HCT116 (cell line): Measurements from ENCODE around the gene RS1. TPM values are rescaled to one million over a fixed set of nuclear protein-coding genes. Genes with fewer than 3 reads are reported as not detected.

Source experiments
- ATAC-seq: fragments of 200-7000 bp; cut with Tn5 transposase; 2 replicates; pipeline ENCODE4 v1.9.1; 2020; ENCODE audit warnings: mild to moderate bottlenecking, moderate library complexity
- BruUV-seq: library from RNA; stranded (reverse); fragments of 400-500 nt; replicated peaks from 2 replicates; lab custom pipeline; 2021; lab: Mats Ljungman, UMichigan
- CTCF ChIA-PET: fragments of 300-600 bp; sonication (Branson Sonifier 250); formaldehyde crosslinking; loops from one replicate; lab custom pipeline; 2021; ENCODE audit warnings: antibody characterized with exemption; lab: Charles Lee
- POLR2A ChIA-PET: fragments of 300-600, 350-600 bp; sonication (Branson Sonifier 250); formaldehyde crosslinking; loops from one replicate; lab custom pipeline; 2021; ENCODE audit warnings: antibody characterized with exemption; lab: Charles Lee
- RAD21 ChIA-PET, 2 experiments: fragments of 300-600 bp; sonication (Branson Sonifier 250); formaldehyde crosslinking; loops; one replicate each; lab custom pipeline; 2023; ENCODE audit warnings: low total read pairs in 2 of 2; ENCODE audit not compliant: uncharacterized antibody in 2 of 2, unreplicated experiment in 2 of 2, low non-redundant PET in 1 of 2; lab: Charles Lee
- DNase-seq: peaks from one replicate; pipeline ENCODE4 v3.0.0-alpha.2; 2010; ENCODE audit warnings: low read depth, low spot score
- H2AFZ ChIP-seq: fragments of 200-600 bp; shearing (Covaris generic), sonication (generic); 2 replicates; pipeline ENCODE4 v1.6.1; 2017; ENCODE audit warnings: low read depth, mixed run types, mixed read lengths, antibody characterized with exemption, low read length; ENCODE audit not compliant: poor library complexity, severe bottlenecking
- H3K27ac ChIP-seq: 2 replicates; pipeline ENCODE4 v1.5.1; 2012; ENCODE audit warnings: low read depth, low read length
- H3K27me3 ChIP-seq: fragments of 200-600 bp; sonication (generic); 2 replicates; pipeline ENCODE4 v1.6.1; 2016; ENCODE audit warnings: mixed run types, low read length, mixed read lengths; ENCODE audit not compliant: insufficient read depth
- H3K36me3 ChIP-seq, 2 experiments: fragments of 200-500 bp in 1 of 2; fragments of 200-600 bp in 1 of 2; sonication (Bioruptor generic) in 1 of 2; sonication (generic) in 1 of 2; 2 replicates each; pipeline versions ENCODE4 v1.5.1 to v1.6.1; 2014 to 2016; ENCODE audit warnings: low read length in 2 of 2, inconsistent platforms in 1 of 2, mixed read lengths in 1 of 2, mixed run types in 1 of 2; ENCODE audit not compliant: insufficient read depth in 2 of 2, control insufficient read depth in 1 of 2
- H3K4me1 ChIP-seq, 2 experiments: fragments of 200-600 bp in 1 of 2; sonication (generic) in 1 of 2; 2 replicates each; pipeline versions ENCODE4 v1.5.1 to v1.6.1; 2012 to 2017; ENCODE audit warnings: low read length in 2 of 2, inconsistent platforms in 1 of 2, mild to moderate bottlenecking in 1 of 2, mixed read lengths in 1 of 2, mixed run types in 1 of 2, moderate library complexity in 1 of 2; ENCODE audit not compliant: insufficient read depth in 2 of 2, control insufficient read depth in 1 of 2
- H3K4me2 ChIP-seq: fragments of 200-600 bp; sonication (generic); 2 replicates; pipeline ENCODE4 v1.6.1; 2017; ENCODE audit warnings: mixed run types, low read length, mixed read lengths
- H3K4me3 ChIP-seq, 2 experiments: fragments of 200-600 bp in 1 of 2; sonication (generic) in 1 of 2; replicated peaks in 1 of 2; 2 replicates each; pipeline ENCODE4 v1.5.1; 2011 to 2016; ENCODE audit warnings: low read length in 2 of 2, control low read depth in 1 of 2, low read depth in 1 of 2, mild to moderate bottlenecking in 1 of 2, mixed read lengths in 1 of 2, mixed run types in 1 of 2
- H3K79me2 ChIP-seq: fragments of 200-600 bp; sonication (generic); 2 replicates; pipeline ENCODE4 v1.6.1; 2017; ENCODE audit warnings: mild to moderate bottlenecking, mixed run types, low read length, moderate library complexity, mixed read lengths; ENCODE audit not compliant: insufficient read depth
- H3K9ac ChIP-seq: fragments of 200-600 bp; sonication (generic); 2 replicates; pipeline ENCODE4 v1.6.1; 2016; ENCODE audit warnings: low read length, mixed read lengths
- H3K9me2 ChIP-seq: fragments of 200-600 bp; sonication (generic), shearing (Covaris generic); 2 replicates; pipeline ENCODE4 v1.6.1; 2017; ENCODE audit warnings: mixed run types, mild to moderate bottlenecking, moderate library complexity; ENCODE audit not compliant: insufficient read depth
- H3K9me3 ChIP-seq, 2 experiments: fragments of 200-500 bp in 1 of 2; fragments of 200-600 bp in 1 of 2; sonication (Bioruptor generic) in 1 of 2; sonication (generic) in 1 of 2; 2 replicates each; pipeline ENCODE4 v1.6.1; 2014 to 2017; ENCODE audit warnings: low read length in 2 of 2, mixed read lengths in 2 of 2, inconsistent platforms in 1 of 2, low read depth in 1 of 2, mild to moderate bottlenecking in 1 of 2, mixed run types in 1 of 2, moderate library complexity in 1 of 2; ENCODE audit not compliant: control insufficient read depth in 1 of 2, insufficient read depth in 1 of 2
- H4K20me1 ChIP-seq: fragments of 200-600 bp; sonication (generic), shearing (Covaris generic); 2 replicates; pipeline ENCODE4 v1.6.1; 2017; ENCODE audit warnings: mixed run types, mild to moderate bottlenecking, moderate library complexity; ENCODE audit not compliant: insufficient read depth
- CBX3 ChIP-seq: IDR thresholded peaks from 2 replicates; pipeline ENCODE4 v1.6.1; 2012; ENCODE audit warnings: low read depth
- CEBPB ChIP-seq: IDR thresholded peaks from 2 replicates; pipeline ENCODE4 v1.6.1; 2012; ENCODE audit warnings: low read depth
- EGR1 ChIP-seq: IDR thresholded peaks from 2 replicates; pipeline ENCODE4 v1.6.1; 2012; ENCODE audit warnings: low read depth
- ELF1 ChIP-seq: IDR thresholded peaks from 2 replicates; pipeline ENCODE4 v1.6.1; 2012; ENCODE audit warnings: low read depth, borderline replicate concordance
- EZH2 ChIP-seq: fragments of 200-600 bp; sonication (generic); IDR thresholded peaks from 2 replicates; pipeline ENCODE4 v1.6.1; 2017; ENCODE audit warnings: antibody characterized with exemption, mixed run types
- EZH2phosphoT487 ChIP-seq: fragments of 200-600 bp; IDR thresholded peaks from 2 replicates; pipeline ENCODE4 v1.6.1; 2018; ENCODE audit warnings: antibody characterized with exemption, borderline replicate concordance
- FOSL1 ChIP-seq: IDR thresholded peaks from 2 replicates; pipeline ENCODE4 v1.6.1; 2012; ENCODE audit warnings: low read depth
- JUND ChIP-seq: IDR thresholded peaks from 2 replicates; pipeline ENCODE4 v1.6.1; 2012
- POLR2A ChIP-seq: IDR thresholded peaks from 2 replicates; pipeline ENCODE4 v1.7.0; 2011; ENCODE audit warnings: borderline replicate concordance; ENCODE audit not compliant: insufficient read depth, insufficient read length; ENCODE audit errors: extremely low read depth
- POLR2AphosphoS5 ChIP-seq: IDR thresholded peaks from 2 replicates; pipeline ENCODE4 v1.6.1; 2011; ENCODE audit warnings: mild to moderate bottlenecking, low read depth, low read length, moderate library complexity
- RAD21 ChIP-seq: IDR thresholded peaks from 2 replicates; pipeline ENCODE4 v1.6.1; 2012; ENCODE audit warnings: low read depth, mild to moderate bottlenecking
- SIN3A ChIP-seq: IDR thresholded peaks from 2 replicates; pipeline ENCODE4 v1.6.1; 2012; ENCODE audit warnings: low read depth
- SP1 ChIP-seq: IDR thresholded peaks from 2 replicates; pipeline ENCODE4 v1.6.1; 2012; ENCODE audit warnings: low read depth
- SRF ChIP-seq: IDR thresholded peaks from 2 replicates; pipeline ENCODE4 v1.6.1; 2012; ENCODE audit warnings: low read depth
- TCF7L2 ChIP-seq: IDR thresholded peaks from 2 replicates; pipeline ENCODE4 v1.7.0; 2011; ENCODE audit warnings: borderline replicate concordance, inconsistent platforms; ENCODE audit not compliant: insufficient read depth, insufficient read length; ENCODE audit errors: extremely low read depth
- YY1 ChIP-seq: IDR thresholded peaks from 2 replicates; pipeline ENCODE4 v1.6.1; 2011; ENCODE audit warnings: low read length, low read depth, moderate library complexity, mild to moderate bottlenecking; ENCODE audit not compliant: insufficient replicate concordance; ENCODE audit errors: extremely low read depth
- ZFX ChIP-seq: fragments of 450-650 bp; IDR thresholded peaks from 2 replicates; pipeline ENCODE4 v1.6.1; 2017
- ZNF274 ChIP-seq: fragments of 200-500 bp; sonication (Bioruptor generic); IDR thresholded peaks from 2 replicates; pipeline ENCODE4 v1.6.1; 2014; ENCODE audit warnings: mild to moderate bottlenecking, low read depth, low read length, inconsistent platforms
- intact Hi-C: fragments of 100-400 bp; cut with micrococcal nuclease; formaldehyde crosslinking; loops from 2 replicates; pipeline ENCODE4 v1.10.0; 2022
- total RNA-seq: library from RNA; stranded (reverse); gene quantifications from one replicate; pipeline ENCODE4 v1.2.1, GENCODE V29; 2021; ENCODE audit not compliant: unreplicated experiment
- TF ChIP-seq, protein P1 (sequence below): IDR thresholded peaks from 2 replicates; pipeline ENCODE4 v1.6.1; 2012
- TF ChIP-seq, protein P2 (sequence below): IDR thresholded peaks from 2 replicates; pipeline ENCODE4 v1.6.1; 2012; ENCODE audit warnings: low read depth
- TF ChIP-seq, protein P3 (sequence below), 3 experiments: fragments of 200-600 bp in 1 of 3; sonication (generic) in 1 of 3; IDR thresholded peaks in 2 of 3; conservative IDR thresholded peaks in 1 of 3; 2 replicates each; pipeline ENCODE4 v1.5.1; 2012 to 2017; ENCODE audit warnings: low read depth in 2 of 3, low read length in 2 of 3, antibody characterized with exemption in 1 of 3, borderline replicate concordance in 1 of 3, control low read depth in 1 of 3, mild to moderate bottlenecking in 1 of 3, mixed read lengths in 1 of 3, mixed run types in 1 of 3, moderate library complexity in 1 of 3; ENCODE audit not compliant: insufficient read depth in 1 of 3
- TF ChIP-seq, protein P4 (sequence below): IDR thresholded peaks from 2 replicates; pipeline ENCODE4 v1.6.1; 2012

RS1 gene
- total RNA-seq, 1 experiment from 2014 or later = not detected

GRCh38 chrX:18674788-18675735 is 3.2 kb upstream of the RS1 start:
- ATAC-seq (peak; percentile 85), DNase-seq (peak; percentile 24)
- H3K9me2 ChIP-seq = no peaks in the 10 kb centered on the region
- no peaks in the 10 kb centered on the region for H3K36me3 ChIP-seq
- peak overlapping the region; percentile 46; the same call in 1 of the 2 replicates for H3K27ac ChIP-seq
- POLR2A ChIA-PET = no interaction called here
- no peaks in the 10 kb centered on the region for H3K27me3 ChIP-seq
- no peaks in the 10 kb centered on the region for H3K9me3 ChIP-seq
- RAD21 ChIA-PET = no interaction called here
- BruUV-seq = no TSS peak
- intact Hi-C loops = loop anchor here (5.0 to 10.0 kb wide), 2 partner anchors 212 to 250 kb away; partner anchors contain the start of gene CDKL5
- H3K9ac ChIP-seq = peak overlapping the region; percentile 38
- peak overlapping the region; percentile 26 for H2AFZ ChIP-seq
- peak overlapping the region; percentile 74 for H3K4me2 ChIP-seq
- peak overlapping the region; percentile 38 to 56 for H3K4me3 ChIP-seq
- H3K79me2 ChIP-seq = no peaks in the 10 kb centered on the region
- no peaks in the 10 kb centered on the region for H4K20me1 ChIP-seq
- H3K4me1 ChIP-seq = peaks cover 0 to 6% of the 10 kb centered on the region in 2 experiments; a peak in 1 of 4 replicates
- CTCF ChIA-PET = interaction anchor here (1.0 kb wide), 1 partner anchor 12 kb away, joined by 3 read pairs; no protein-coding TSS in a partner anchor
- TF ChIP-seq ELF1 (no peak), CBX3 (no peak; the same call in 1 of the 2 replicates), TCF7L2 (no peak), SRF (no peak), SP1 (0 out of 2 replicates have a peak, but pooled peaks have one; percentile 8), POLR2AphosphoS5 (no peak; the same call in 1 of the 2 replicates), FOSL1 (no peak), YY1 (no peak), POLR2A (no peak), EZH2 (no peak), SIN3A (no peak), JUND (no peak), ZFX (peak; percentile 41), RAD21 (no peak), EGR1 (no peak), EZH2phosphoT487 (no peak), CEBPB (no peak), ZNF274 (no peak)
- TF ChIP-seq, protein P1, sequence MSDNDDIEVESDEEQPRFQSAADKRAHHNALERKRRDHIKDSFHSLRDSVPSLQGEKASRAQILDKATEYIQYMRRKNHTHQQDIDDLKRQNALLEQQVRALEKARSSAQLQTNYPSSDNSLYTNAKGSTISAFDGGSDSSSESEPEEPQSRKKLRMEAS = peak; percentile 7; the same call in 1 of the 2 replicates
- TF ChIP-seq, protein P2, sequence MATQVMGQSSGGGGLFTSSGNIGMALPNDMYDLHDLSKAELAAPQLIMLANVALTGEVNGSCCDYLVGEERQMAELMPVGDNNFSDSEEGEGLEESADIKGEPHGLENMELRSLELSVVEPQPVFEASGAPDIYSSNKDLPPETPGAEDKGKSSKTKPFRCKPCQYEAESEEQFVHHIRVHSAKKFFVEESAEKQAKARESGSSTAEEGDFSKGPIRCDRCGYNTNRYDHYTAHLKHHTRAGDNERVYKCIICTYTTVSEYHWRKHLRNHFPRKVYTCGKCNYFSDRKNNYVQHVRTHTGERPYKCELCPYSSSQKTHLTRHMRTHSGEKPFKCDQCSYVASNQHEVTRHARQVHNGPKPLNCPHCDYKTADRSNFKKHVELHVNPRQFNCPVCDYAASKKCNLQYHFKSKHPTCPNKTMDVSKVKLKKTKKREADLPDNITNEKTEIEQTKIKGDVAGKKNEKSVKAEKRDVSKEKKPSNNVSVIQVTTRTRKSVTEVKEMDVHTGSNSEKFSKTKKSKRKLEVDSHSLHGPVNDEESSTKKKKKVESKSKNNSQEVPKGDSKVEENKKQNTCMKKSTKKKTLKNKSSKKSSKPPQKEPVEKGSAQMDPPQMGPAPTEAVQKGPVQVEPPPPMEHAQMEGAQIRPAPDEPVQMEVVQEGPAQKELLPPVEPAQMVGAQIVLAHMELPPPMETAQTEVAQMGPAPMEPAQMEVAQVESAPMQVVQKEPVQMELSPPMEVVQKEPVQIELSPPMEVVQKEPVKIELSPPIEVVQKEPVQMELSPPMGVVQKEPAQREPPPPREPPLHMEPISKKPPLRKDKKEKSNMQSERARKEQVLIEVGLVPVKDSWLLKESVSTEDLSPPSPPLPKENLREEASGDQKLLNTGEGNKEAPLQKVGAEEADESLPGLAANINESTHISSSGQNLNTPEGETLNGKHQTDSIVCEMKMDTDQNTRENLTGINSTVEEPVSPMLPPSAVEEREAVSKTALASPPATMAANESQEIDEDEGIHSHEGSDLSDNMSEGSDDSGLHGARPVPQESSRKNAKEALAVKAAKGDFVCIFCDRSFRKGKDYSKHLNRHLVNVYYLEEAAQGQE = no peak
- TF ChIP-seq, protein P3, sequence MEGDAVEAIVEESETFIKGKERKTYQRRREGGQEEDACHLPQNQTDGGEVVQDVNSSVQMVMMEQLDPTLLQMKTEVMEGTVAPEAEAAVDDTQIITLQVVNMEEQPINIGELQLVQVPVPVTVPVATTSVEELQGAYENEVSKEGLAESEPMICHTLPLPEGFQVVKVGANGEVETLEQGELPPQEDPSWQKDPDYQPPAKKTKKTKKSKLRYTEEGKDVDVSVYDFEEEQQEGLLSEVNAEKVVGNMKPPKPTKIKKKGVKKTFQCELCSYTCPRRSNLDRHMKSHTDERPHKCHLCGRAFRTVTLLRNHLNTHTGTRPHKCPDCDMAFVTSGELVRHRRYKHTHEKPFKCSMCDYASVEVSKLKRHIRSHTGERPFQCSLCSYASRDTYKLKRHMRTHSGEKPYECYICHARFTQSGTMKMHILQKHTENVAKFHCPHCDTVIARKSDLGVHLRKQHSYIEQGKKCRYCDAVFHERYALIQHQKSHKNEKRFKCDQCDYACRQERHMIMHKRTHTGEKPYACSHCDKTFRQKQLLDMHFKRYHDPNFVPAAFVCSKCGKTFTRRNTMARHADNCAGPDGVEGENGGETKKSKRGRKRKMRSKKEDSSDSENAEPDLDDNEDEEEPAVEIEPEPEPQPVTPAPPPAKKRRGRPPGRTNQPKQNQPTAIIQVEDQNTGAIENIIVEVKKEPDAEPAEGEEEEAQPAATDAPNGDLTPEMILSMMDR (IDR thresholded peaks at IDR 0.05 in 2 of 3, conservative IDR thresholded peaks at IDR 0.05 in 1 of 3; ENCODE audit: borderline replicate concordance in 1 of 3, insufficient read depth in 1 of 3, low read depth in 2 of 3, low read length in 2 of 3) = no peak
- TF ChIP-seq, protein P4, sequence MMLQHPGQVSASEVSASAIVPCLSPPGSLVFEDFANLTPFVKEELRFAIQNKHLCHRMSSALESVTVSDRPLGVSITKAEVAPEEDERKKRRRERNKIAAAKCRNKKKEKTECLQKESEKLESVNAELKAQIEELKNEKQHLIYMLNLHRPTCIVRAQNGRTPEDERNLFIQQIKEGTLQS = peak; percentile 96
